HCT116 (cell line): ENCODE data around the gene PRKG1. TPM values are rescaled to one million over a fixed set of nuclear protein-coding genes. Genes with fewer than 3 reads are reported as not detected.

ENCODE experiments used
- ATAC-seq: fragments of 200-7000 bp; cut with Tn5 transposase; 2 replicates; pipeline ENCODE4 v1.9.1; 2020; ENCODE audit warnings: mild to moderate bottlenecking, moderate library complexity
- BruUV-seq: library from RNA; stranded (reverse); fragments of 400-500 nt; replicated peaks from 2 replicates; lab custom pipeline; 2021; lab: Mats Ljungman, UMichigan
- CTCF ChIA-PET: fragments of 300-600 bp; sonication (Branson Sonifier 250); formaldehyde crosslinking; loops from one replicate; lab custom pipeline; 2021; ENCODE audit warnings: antibody characterized with exemption; lab: Charles Lee
- POLR2A ChIA-PET: fragments of 300-600, 350-600 bp; sonication (Branson Sonifier 250); formaldehyde crosslinking; loops from one replicate; lab custom pipeline; 2021; ENCODE audit warnings: antibody characterized with exemption; lab: Charles Lee
- RAD21 ChIA-PET, 2 experiments: fragments of 300-600 bp; sonication (Branson Sonifier 250); formaldehyde crosslinking; loops; one replicate each; lab custom pipeline; 2023; ENCODE audit warnings: low total read pairs in 2 of 2; ENCODE audit not compliant: uncharacterized antibody in 2 of 2, unreplicated experiment in 2 of 2, low non-redundant PET in 1 of 2; lab: Charles Lee
- DNase-seq: peaks from one replicate; pipeline ENCODE4 v3.0.0-alpha.2; 2010; ENCODE audit warnings: low read depth, low spot score
- H2AFZ ChIP-seq: fragments of 200-600 bp; shearing (Covaris generic), sonication (generic); 2 replicates; pipeline ENCODE4 v1.6.1; 2017; ENCODE audit warnings: low read depth, mixed run types, mixed read lengths, antibody characterized with exemption, low read length; ENCODE audit not compliant: poor library complexity, severe bottlenecking
- H3K27ac ChIP-seq: 2 replicates; pipeline ENCODE4 v1.5.1; 2012; ENCODE audit warnings: low read depth, low read length
- H3K27me3 ChIP-seq: fragments of 200-600 bp; sonication (generic); 2 replicates; pipeline ENCODE4 v1.6.1; 2016; ENCODE audit warnings: mixed run types, low read length, mixed read lengths; ENCODE audit not compliant: insufficient read depth
- H3K36me3 ChIP-seq, 2 experiments: fragments of 200-500 bp in 1 of 2; fragments of 200-600 bp in 1 of 2; sonication (Bioruptor generic) in 1 of 2; sonication (generic) in 1 of 2; 2 replicates each; pipeline versions ENCODE4 v1.5.1 to v1.6.1; 2014 to 2016; ENCODE audit warnings: low read length in 2 of 2, inconsistent platforms in 1 of 2, mixed read lengths in 1 of 2, mixed run types in 1 of 2; ENCODE audit not compliant: insufficient read depth in 2 of 2, control insufficient read depth in 1 of 2
- H3K4me1 ChIP-seq, 2 experiments: fragments of 200-600 bp in 1 of 2; sonication (generic) in 1 of 2; 2 replicates each; pipeline versions ENCODE4 v1.5.1 to v1.6.1; 2012 to 2017; ENCODE audit warnings: low read length in 2 of 2, inconsistent platforms in 1 of 2, mild to moderate bottlenecking in 1 of 2, mixed read lengths in 1 of 2, mixed run types in 1 of 2, moderate library complexity in 1 of 2; ENCODE audit not compliant: insufficient read depth in 2 of 2, control insufficient read depth in 1 of 2
- H3K4me2 ChIP-seq: fragments of 200-600 bp; sonication (generic); 2 replicates; pipeline ENCODE4 v1.6.1; 2017; ENCODE audit warnings: mixed run types, low read length, mixed read lengths
- H3K4me3 ChIP-seq, 2 experiments: fragments of 200-600 bp in 1 of 2; sonication (generic) in 1 of 2; replicated peaks in 1 of 2; 2 replicates each; pipeline ENCODE4 v1.5.1; 2011 to 2016; ENCODE audit warnings: low read length in 2 of 2, control low read depth in 1 of 2, low read depth in 1 of 2, mild to moderate bottlenecking in 1 of 2, mixed read lengths in 1 of 2, mixed run types in 1 of 2
- H3K79me2 ChIP-seq: fragments of 200-600 bp; sonication (generic); 2 replicates; pipeline ENCODE4 v1.6.1; 2017; ENCODE audit warnings: mild to moderate bottlenecking, mixed run types, low read length, moderate library complexity, mixed read lengths; ENCODE audit not compliant: insufficient read depth
- H3K9ac ChIP-seq: fragments of 200-600 bp; sonication (generic); 2 replicates; pipeline ENCODE4 v1.6.1; 2016; ENCODE audit warnings: low read length, mixed read lengths
- H3K9me2 ChIP-seq: fragments of 200-600 bp; sonication (generic), shearing (Covaris generic); 2 replicates; pipeline ENCODE4 v1.6.1; 2017; ENCODE audit warnings: mixed run types, mild to moderate bottlenecking, moderate library complexity; ENCODE audit not compliant: insufficient read depth
- H3K9me3 ChIP-seq, 2 experiments: fragments of 200-500 bp in 1 of 2; fragments of 200-600 bp in 1 of 2; sonication (Bioruptor generic) in 1 of 2; sonication (generic) in 1 of 2; 2 replicates each; pipeline ENCODE4 v1.6.1; 2014 to 2017; ENCODE audit warnings: low read length in 2 of 2, mixed read lengths in 2 of 2, inconsistent platforms in 1 of 2, low read depth in 1 of 2, mild to moderate bottlenecking in 1 of 2, mixed run types in 1 of 2, moderate library complexity in 1 of 2; ENCODE audit not compliant: control insufficient read depth in 1 of 2, insufficient read depth in 1 of 2
- H4K20me1 ChIP-seq: fragments of 200-600 bp; sonication (generic), shearing (Covaris generic); 2 replicates; pipeline ENCODE4 v1.6.1; 2017; ENCODE audit warnings: mixed run types, mild to moderate bottlenecking, moderate library complexity; ENCODE audit not compliant: insufficient read depth
- CBX3 ChIP-seq: IDR thresholded peaks from 2 replicates; pipeline ENCODE4 v1.6.1; 2012; ENCODE audit warnings: low read depth
- CTCF ChIP-seq, 3 experiments: fragments of 200-600 bp in 1 of 3; sonication (generic) in 1 of 3; IDR thresholded peaks in 2 of 3; conservative IDR thresholded peaks in 1 of 3; 2 replicates each; pipeline ENCODE4 v1.5.1; 2012 to 2017; ENCODE audit warnings: low read depth in 2 of 3, low read length in 2 of 3, antibody characterized with exemption in 1 of 3, borderline replicate concordance in 1 of 3, control low read depth in 1 of 3, mild to moderate bottlenecking in 1 of 3, mixed read lengths in 1 of 3, mixed run types in 1 of 3, moderate library complexity in 1 of 3; ENCODE audit not compliant: insufficient read depth in 1 of 3
- EGR1 ChIP-seq: IDR thresholded peaks from 2 replicates; pipeline ENCODE4 v1.6.1; 2012; ENCODE audit warnings: low read depth
- FOSL1 ChIP-seq: IDR thresholded peaks from 2 replicates; pipeline ENCODE4 v1.6.1; 2012; ENCODE audit warnings: low read depth
- POLR2A ChIP-seq: IDR thresholded peaks from 2 replicates; pipeline ENCODE4 v1.7.0; 2011; ENCODE audit warnings: borderline replicate concordance; ENCODE audit not compliant: insufficient read depth, insufficient read length; ENCODE audit errors: extremely low read depth
- REST ChIP-seq: IDR thresholded peaks from 2 replicates; pipeline ENCODE4 v1.6.1; 2012; ENCODE audit warnings: low read depth
- SP1 ChIP-seq: IDR thresholded peaks from 2 replicates; pipeline ENCODE4 v1.6.1; 2012; ENCODE audit warnings: low read depth
- intact Hi-C: fragments of 100-400 bp; cut with micrococcal nuclease; formaldehyde crosslinking; loops from 2 replicates; pipeline ENCODE4 v1.10.0; 2022
- total RNA-seq: library from RNA; stranded (reverse); gene quantifications from one replicate; pipeline ENCODE4 v1.2.1, GENCODE V29; 2021; ENCODE audit not compliant: unreplicated experiment
- TF ChIP-seq, protein P1 (sequence below): IDR thresholded peaks from 2 replicates; pipeline ENCODE4 v1.6.1; 2011; ENCODE audit warnings: mild to moderate bottlenecking, low read length, moderate library complexity; ENCODE audit not compliant: insufficient replicate concordance; ENCODE audit errors: extremely low read depth

The PRKG1 gene
- total RNA-seq, 1 experiment from 2014 or later: 1.4 TPM

DNA sequence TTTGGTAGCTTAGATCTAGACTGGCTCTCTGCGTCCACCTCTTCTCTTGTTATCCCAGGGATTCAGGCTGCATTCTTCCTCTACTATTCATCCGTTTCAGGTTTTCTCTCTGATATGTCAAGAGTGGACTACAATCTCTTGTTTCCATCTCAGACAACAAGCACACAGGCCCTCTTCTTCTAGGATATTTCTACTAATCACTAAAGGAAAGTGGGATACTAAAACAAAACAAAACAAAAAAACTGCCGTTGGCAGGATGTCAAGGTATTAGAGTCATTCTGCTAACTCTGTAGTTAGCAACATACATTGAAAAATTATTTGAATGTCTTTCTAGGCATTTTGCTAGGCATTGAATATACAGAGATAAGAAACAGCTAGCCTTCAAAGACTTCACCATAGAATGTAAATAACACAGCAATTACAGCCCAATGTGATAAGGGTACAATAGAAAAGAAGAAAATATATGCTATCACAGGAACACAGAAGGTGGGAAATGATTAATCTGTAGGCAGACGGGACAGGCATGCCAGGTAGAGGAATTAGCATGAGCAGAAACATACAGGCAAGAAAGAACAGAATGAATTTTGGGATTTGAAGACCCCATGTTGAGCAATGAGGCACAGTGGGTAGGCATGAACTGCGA lies 414.6 kb downstream of the PRKG1 start:
- DNase-seq (no peak), ATAC-seq (no peak)
- Histone ChIP-seq H3K4me3 (no peak overlapping the region), H3K9me2 (no peaks in the 10 kb centered on the region), H3K36me3 (no peaks in the 10 kb centered on the region), H3K9me3 (no peaks in the 10 kb centered on the region), H3K4me2 (no peak overlapping the region), H4K20me1 (no peaks in the 10 kb centered on the region), H3K27ac (no peak overlapping the region), H3K4me1 (no peaks in the 10 kb centered on the region), H3K27me3 (peaks cover 8% of the 10 kb centered on the region; the same call in 1 of the 2 replicates), H3K79me2 (no peaks in the 10 kb centered on the region), H3K9ac (no peak overlapping the region), H2AFZ (no peak overlapping the region)
- no TSS peak for BruUV-seq
- RAD21 ChIA-PET: no interaction called here
- POLR2A ChIA-PET: no interaction called here
- CTCF ChIA-PET: no interaction called here
- intact Hi-C loops: no loop called here
- TF ChIP-seq EGR1 (no peak), POLR2A (no peak), REST (no peak), SP1 (no peak), CTCF (IDR thresholded peaks at IDR 0.05 in 2 of 3, conservative IDR thresholded peaks at IDR 0.05 in 1 of 3; ENCODE audit: borderline replicate concordance in 1 of 3, insufficient read depth in 1 of 3, low read depth in 2 of 3, low read length in 2 of 3) (no peak), FOSL1 (no peak), CBX3 (no peak)
- TF ChIP-seq, protein P1, sequence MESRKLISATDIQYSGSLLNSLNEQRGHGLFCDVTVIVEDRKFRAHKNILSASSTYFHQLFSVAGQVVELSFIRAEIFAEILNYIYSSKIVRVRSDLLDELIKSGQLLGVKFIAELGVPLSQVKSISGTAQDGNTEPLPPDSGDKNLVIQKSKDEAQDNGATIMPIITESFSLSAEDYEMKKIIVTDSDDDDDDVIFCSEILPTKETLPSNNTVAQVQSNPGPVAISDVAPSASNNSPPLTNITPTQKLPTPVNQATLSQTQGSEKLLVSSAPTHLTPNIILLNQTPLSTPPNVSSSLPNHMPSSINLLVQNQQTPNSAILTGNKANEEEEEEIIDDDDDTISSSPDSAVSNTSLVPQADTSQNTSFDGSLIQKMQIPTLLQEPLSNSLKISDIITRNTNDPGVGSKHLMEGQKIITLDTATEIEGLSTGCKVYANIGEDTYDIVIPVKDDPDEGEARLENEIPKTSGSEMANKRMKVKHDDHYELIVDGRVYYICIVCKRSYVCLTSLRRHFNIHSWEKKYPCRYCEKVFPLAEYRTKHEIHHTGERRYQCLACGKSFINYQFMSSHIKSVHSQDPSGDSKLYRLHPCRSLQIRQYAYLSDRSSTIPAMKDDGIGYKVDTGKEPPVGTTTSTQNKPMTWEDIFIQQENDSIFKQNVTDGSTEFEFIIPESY: no peak
